Measurements from ENCODE around the gene FHOD1. TPM values are rescaled to one million over a fixed set of nuclear protein-coding genes. Genes with fewer than 3 reads are reported as not detected.

Gene FHOD1
- total and polyA plus RNA-seq, 9 of the 15 experiments (the other 6 are each of a cell fraction or from before 2014, with no cell fraction given): 18.7 to 126 (median 32.3) TPM

DNA sequence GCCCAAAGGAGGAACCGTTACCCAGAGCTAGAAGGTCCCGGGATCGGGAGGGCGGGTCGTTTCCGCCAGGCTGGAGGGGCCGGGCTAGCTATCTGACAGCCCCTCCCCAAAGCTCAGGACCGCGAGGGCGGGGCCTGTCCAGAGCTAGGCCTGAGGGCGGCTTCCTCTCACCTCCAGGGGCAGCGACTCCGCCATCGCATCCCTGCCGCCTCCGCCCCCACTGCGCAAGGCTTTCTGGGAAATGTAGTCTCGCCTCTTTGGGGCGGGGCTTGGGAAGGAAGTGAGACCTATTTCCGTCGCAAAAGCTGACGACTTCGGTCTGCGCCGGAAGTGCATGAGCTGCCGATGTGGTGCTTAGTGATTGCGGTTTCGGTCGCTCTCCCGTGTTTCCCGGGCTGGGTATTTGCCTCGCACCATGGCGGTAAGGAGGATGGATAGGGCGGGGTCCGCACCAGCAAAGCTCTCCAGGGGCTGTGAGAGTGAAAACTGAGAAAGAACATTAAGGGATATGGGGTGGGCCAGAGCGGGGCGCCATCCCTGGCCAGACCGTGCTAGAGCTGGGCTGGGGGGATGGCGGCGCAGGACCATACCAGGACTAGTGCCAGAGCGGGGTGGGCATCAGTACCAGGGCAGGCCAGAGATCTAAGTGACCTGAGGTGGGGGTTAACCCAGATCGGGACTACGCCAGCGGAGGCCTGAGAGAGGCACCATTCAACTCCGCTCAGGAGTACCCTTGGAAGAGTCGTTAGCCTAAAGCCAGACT lies 20.3 kb downstream of the FHOD1 start, which contains the start of gene TMEM208 (continued):
- TF ChIP-seq, protein P1, sequence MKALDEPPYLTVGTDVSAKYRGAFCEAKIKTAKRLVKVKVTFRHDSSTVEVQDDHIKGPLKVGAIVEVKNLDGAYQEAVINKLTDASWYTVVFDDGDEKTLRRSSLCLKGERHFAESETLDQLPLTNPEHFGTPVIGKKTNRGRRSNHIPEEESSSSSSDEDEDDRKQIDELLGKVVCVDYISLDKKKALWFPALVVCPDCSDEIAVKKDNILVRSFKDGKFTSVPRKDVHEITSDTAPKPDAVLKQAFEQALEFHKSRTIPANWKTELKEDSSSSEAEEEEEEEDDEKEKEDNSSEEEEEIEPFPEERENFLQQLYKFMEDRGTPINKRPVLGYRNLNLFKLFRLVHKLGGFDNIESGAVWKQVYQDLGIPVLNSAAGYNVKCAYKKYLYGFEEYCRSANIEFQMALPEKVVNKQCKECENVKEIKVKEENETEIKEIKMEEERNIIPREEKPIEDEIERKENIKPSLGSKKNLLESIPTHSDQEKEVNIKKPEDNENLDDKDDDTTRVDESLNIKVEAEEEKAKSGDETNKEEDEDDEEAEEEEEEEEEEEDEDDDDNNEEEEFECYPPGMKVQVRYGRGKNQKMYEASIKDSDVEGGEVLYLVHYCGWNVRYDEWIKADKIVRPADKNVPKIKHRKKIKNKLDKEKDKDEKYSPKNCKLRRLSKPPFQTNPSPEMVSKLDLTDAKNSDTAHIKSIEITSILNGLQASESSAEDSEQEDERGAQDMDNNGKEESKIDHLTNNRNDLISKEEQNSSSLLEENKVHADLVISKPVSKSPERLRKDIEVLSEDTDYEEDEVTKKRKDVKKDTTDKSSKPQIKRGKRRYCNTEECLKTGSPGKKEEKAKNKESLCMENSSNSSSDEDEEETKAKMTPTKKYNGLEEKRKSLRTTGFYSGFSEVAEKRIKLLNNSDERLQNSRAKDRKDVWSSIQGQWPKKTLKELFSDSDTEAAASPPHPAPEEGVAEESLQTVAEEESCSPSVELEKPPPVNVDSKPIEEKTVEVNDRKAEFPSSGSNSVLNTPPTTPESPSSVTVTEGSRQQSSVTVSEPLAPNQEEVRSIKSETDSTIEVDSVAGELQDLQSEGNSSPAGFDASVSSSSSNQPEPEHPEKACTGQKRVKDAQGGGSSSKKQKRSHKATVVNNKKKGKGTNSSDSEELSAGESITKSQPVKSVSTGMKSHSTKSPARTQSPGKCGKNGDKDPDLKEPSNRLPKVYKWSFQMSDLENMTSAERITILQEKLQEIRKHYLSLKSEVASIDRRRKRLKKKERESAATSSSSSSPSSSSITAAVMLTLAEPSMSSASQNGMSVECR (CRISPR knock-in tag; IDR thresholded peaks at IDR 0.05): peak; percentile 99
- no peak for TF ChIP-seq SREBF2 (CRISPR knock-in tag; IDR thresholded peaks at IDR 0.05)
- no peak for TF ChIP-seq ZZZ3 (IDR thresholded peaks at IDR 0.05)
- TF ChIP-seq, protein P2, sequence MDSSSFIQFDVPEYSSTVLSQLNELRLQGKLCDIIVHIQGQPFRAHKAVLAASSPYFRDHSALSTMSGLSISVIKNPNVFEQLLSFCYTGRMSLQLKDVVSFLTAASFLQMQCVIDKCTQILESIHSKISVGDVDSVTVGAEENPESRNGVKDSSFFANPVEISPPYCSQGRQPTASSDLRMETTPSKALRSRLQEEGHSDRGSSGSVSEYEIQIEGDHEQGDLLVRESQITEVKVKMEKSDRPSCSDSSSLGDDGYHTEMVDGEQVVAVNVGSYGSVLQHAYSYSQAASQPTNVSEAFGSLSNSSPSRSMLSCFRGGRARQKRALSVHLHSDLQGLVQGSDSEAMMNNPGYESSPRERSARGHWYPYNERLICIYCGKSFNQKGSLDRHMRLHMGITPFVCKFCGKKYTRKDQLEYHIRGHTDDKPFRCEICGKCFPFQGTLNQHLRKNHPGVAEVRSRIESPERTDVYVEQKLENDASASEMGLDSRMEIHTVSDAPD (CRISPR knock-in tag; IDR thresholded peaks at IDR 0.05): no peak
- no peak; the same call in 1 of the 2 replicates for TF ChIP-seq CC2D1A (IDR thresholded peaks at IDR 0.05)
- no peak for TF ChIP-seq BRD4 (IDR thresholded peaks at IDR 0.05)
- TF ChIP-seq, protein P3, sequence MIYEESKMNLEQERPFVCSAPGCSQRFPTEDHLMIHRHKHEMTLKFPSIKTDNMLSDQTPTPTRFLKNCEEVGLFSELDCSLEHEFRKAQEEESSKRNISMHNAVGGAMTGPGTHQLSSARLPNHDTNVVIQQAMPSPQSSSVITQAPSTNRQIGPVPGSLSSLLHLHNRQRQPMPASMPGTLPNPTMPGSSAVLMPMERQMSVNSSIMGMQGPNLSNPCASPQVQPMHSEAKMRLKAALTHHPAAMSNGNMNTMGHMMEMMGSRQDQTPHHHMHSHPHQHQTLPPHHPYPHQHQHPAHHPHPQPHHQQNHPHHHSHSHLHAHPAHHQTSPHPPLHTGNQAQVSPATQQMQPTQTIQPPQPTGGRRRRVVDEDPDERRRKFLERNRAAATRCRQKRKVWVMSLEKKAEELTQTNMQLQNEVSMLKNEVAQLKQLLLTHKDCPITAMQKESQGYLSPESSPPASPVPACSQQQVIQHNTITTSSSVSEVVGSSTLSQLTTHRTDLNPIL (CRISPR knock-in tag; IDR thresholded peaks at IDR 0.05): no peak
- TF ChIP-seq, protein P4, sequence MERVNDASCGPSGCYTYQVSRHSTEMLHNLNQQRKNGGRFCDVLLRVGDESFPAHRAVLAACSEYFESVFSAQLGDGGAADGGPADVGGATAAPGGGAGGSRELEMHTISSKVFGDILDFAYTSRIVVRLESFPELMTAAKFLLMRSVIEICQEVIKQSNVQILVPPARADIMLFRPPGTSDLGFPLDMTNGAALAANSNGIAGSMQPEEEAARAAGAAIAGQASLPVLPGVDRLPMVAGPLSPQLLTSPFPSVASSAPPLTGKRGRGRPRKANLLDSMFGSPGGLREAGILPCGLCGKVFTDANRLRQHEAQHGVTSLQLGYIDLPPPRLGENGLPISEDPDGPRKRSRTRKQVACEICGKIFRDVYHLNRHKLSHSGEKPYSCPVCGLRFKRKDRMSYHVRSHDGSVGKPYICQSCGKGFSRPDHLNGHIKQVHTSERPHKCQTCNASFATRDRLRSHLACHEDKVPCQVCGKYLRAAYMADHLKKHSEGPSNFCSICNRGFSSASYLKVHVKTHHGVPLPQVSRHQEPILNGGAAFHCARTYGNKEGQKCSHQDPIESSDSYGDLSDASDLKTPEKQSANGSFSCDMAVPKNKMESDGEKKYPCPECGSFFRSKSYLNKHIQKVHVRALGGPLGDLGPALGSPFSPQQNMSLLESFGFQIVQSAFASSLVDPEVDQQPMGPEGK (CRISPR knock-in tag; IDR thresholded peaks at IDR 0.05; ENCODE audit: borderline replicate concordance): no peak
- peak; percentile 68 for TF ChIP-seq CCNT2 (IDR thresholded peaks at IDR 0.05; ENCODE audit: borderline replicate concordance, extremely low read depth, insufficient read length, low read depth, low read length)
- TF ChIP-seq GTF2A2 (tag; IDR thresholded peaks at IDR 0.05): no peak
- no peak for TF ChIP-seq FOXA1 (IDR thresholded peaks at IDR 0.05; ENCODE audit: borderline replicate concordance)

Data from K562 (cell line).